GM19468 (cell line): ENCODE results near the gene PPP2R1B.

Experiments used
- ATAC-seq: cut with Tn5 transposase; IDR thresholded peaks from one replicate; pipeline ENCODE4 v1.9.1; 2021; ENCODE audit warnings: mild to moderate bottlenecking, moderate library complexity, moderate number of reproducible peaks; ENCODE audit not compliant: unreplicated experiment; ENCODE audit errors: extremely low read depth

PPP2R1B gene

DNA sequence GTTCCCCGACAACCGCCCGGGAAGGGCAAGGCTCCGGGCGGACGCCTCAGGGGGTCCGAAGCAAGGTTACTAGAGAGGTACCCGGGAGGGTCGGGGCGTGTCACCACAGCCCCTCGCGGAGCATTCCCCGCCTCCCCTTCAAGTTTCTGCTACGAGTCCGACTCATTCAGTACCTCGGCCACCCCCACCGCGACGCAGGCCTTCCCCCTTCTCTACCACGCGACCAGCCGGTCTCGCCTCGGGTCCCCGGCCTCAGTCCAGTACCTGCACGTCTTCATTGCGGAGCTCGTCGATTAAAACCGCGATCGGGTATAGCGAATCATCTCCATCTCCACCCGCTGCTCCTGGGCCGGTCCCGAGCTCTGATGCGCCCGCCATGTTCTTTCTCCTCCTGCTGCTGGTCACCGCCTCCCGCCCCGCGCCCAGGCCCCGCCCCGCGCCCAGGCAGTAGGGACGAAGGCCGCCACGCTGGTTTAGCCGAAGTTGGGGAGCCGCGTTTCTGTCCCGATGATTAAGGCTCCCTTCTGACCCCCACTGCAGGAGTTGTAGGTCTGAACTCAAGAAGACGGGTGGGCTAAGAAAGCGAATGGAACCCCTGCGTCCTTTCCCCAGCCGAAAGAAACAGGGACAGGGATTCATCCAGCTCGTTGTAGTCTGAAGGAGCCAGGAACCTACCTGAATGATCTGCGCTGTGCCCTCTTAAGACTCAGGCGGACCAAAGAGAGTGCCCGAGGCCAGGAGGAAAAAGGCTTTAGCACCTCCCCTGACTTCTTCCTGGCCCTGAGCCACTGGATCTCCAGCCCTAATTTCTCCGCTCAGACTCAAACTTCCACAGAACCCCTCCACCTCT is at the start of gene PPP2R1B:
Gene PPP2R1B, minus strand, starts transcription at position 406 of the 850 bp plus-strand sequence. Its CDS starts 28 bp downstream, at position 378.
- peak; percentile 40 for ATAC-seq

DNA sequence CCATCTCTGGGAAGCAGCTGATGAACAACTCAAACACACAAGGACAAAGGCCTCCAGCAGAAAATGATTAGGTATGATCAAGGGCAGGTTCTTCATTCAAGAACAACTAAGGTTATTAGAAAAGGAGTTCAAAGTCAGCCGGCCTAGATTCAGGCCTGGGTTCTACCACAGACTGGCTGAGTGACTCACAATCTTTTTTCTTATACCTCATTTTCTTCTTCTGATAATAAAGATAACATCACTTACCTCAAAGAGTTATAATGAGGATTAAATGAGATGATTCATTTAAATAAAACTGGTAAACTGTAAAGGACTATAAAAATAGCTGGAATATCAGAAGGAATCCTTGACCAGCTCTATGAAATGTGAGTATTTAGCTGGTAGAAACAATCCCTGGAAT is 49.3 kb upstream of the PPP2R1B start:
- ATAC-seq = no peak

DNA sequence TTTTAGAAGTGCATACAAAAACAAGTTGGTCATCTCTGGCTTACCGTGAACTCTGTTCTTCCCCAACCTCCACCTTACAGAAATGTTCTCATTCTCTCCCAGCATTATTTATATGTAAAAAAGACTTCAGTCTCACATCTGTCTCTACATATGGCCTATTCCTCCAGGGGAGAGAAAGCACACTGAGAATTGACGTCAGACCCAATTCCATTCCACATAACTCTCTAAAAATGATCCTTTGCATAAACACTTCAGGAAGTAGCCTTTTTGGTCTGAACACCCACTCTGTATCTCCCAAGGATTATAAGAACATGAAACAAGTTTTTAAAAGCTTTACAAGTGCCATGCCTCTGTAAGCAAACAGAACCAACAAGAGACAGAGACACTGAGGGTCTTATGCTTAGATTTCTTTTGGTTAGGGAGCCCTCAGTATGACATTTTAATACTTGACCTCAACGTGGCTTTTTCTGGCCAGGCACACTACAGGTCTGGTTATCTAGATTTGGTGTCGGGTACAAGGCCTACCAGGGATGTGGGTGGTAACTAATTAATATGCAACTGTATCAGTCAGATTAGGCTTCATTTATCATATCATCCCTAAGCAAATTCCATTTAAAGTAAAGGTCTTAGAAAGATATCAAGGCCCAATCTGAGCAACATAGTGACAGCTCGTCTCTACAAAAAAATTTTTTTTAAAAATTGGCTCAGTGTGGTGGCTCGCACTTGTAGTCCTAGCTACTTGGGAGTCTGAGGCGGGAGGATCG is 48.5 kb upstream of the PPP2R1B start:
- no peak for ATAC-seq

DNA sequence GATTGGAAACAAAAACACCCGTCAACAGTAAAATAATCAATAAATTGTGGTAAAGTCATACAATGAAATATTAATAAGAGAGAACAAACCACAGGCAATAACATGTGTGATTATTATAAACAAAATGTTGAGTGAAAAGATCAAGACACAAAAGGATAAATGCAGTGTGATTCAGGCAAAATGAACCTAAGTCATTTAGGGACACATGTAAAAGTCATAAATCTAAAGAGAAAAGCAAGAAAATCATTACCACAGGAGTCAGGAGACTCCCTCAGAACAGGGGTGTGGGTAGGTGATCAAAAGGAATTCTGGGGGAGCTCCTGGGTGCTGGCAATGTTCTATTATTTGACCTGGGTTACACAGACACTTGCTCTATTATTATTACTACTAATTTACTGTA is 47.9 kb upstream of the PPP2R1B start:
- ATAC-seq = no peak

DNA sequence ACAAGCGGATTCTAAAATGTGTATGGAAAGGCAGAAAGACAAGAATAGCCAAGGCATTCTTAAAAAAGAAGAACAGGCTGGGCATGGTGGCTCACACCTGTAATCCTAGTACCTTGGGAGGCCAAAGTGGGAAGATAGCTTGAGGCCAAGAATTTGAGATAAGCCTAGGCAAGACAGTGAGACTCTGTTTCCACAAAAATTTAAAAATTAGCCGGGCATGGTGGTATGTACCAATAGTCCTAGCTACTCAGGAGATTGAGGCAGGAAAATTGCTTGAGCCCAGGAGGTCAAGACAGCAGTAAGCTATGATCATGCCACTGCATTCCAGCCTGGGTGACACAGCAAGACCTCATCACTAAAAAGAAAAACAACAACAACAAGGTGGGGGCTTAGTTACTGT is 46.0 kb upstream of the PPP2R1B start:
- no peak for ATAC-seq

DNA sequence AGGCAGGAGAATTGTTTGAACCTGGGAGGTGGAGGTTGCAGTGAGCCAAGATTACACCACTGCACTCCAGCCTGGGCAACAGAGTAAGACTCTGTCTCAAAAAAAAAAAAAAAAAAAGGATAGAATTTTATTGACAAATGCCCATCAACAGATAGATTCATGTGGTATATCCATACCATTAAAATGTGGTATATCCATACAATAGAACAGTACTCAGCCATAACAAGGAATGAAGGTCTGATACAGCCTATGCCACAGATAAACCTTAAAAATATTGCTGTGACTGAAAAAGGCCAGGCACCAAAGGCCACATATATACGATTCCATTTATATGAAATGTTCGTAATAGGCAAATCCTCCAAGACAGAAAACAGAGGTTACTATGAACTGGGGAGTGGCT is 45.3 kb upstream of the PPP2R1B start:
- no peak for ATAC-seq

DNA sequence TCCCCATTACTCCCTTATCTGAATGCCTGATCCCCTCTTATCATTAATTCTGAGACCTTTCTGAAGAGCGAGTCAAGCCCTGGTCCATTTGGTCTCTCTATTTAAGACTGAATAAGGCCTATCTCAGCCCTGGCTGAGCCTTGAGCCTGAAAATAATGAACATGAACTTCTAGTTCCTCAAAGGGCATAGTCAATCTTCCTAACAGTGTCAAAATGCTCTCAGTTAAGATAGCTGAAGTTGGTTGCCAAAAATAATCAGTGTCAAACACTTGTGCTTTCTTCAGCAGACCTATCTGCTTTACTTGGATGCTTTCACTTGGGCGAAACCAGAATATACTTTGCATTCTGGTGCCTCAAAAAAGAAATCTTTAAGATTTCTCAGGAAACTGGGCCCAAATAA is 42.6 kb upstream of the PPP2R1B start:
- no peak for ATAC-seq

DNA sequence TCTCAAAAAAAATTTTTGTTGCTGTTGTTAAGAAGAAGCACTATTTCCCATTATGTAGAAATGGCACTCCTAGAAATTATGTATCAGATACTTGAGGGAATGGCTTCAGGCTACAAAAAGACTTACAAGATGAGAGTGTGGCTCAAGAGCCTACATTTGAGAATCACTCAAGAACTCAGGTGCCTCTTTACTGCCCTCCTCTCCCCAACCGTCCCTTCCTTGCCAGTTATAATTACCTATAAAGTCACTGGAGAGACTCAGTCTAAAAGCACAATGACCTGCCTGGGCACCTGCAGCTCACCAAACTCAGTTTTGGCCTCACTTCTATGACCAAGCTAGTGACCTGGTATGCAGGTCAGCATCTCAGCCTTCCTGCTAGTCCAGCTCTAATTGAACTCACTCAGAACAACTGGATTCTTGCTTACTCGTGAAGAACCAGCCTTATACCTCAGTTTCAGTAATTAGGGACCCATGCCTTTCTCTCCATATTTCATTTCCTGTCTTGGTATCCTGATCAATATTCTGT is 41.9 kb upstream of the PPP2R1B start:
- ATAC-seq = no peak

DNA sequence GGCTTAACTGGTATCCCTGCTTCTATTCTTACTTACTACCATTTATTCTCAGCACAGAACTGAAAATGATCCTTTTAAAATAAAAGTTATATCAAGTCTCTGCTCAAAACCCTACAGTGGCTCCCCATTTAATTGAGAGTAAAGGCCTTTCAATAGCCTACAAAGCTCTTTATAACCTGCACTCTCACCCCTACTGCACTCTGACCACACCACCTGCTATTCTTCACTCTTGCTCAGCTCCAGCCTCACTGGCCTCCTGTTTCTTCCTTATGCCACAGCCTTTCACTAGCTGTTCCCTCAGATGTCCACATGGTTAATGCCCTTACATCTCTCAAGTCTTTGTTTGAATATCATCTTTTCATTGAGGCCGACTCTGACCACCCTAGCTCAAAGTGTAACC is 40.9 kb upstream of the PPP2R1B start:
- ATAC-seq = no peak

DNA sequence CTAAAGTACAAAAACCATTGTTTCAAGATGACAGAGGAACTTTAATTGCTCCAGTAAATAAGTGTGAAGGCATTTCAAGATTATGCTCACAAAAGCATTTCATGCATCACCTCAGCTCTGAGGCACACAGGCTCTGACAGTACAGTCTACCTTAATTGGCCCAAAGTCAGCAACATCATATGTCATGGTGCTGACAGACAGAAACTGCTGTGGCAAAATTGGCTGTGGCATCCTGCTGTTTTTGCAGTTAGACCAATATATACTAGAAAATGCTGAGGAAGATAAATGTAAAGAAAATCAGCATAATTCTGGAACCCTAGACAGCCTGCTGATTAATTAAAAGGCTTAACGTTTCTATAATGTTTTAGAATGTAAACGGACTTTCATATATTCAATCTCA is 34.9 kb upstream of the PPP2R1B start:
- ATAC-seq = no peak

DNA sequence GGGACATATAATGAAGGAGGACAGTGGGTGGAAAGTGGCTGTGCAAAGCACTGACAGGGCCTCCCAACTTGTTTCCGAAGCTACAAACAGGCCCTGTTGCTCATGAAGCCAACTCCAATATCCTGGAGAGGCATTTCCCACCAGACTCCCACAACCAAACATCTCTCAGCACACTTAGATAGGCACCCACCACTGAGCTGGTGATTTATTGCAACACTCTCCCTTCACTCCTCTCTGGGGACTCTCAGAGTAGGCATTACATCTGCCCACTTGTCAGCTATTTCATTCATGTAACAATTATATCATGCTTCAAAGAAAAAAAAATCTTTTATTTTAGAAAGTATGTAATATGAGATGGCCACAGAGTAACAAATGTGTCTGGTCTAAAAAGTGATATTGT is 32.1 kb upstream of the PPP2R1B start:
- ATAC-seq = no peak

DNA sequence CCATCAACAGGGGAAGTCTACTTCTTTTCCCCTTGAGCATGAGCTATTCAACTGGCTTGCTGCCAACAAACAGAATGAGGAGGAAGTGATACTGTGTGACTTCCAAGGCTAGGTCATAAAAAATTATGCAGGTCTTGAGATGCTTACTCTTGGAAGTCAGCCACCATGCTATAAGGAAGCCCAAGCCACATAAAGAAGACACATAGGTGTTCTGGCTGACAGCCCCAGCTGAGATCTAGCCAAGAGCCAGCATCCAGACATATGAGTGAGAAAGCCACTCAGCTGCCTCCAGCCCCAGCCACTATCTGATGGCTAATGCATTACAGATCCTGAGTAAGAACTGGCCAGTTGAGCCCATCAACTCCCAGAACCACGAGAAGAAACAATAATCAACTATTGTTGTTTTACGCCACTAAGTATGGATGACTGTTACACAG is 31.0 kb upstream of the PPP2R1B start:
- peak; percentile 25 for ATAC-seq

DNA sequence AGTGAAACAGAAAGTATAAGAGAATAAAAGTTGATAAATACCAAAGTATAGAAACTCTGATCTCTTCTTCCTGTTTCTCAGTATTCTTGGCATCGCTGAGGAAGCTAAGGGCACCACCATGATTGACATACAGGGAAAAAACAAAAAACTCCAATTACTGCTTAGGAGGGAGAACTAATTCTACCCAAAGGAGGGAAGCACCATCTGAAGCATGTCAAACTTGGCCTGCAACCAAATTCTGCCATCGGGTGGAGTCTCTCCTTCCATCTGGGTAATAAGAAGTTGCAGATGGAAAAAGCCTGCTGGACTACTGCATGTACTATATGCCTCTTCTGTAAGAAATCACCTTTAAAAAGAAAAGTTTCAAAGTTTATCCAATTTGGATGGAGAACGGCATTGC is 30.5 kb upstream of the PPP2R1B start:
- no peak for ATAC-seq

DNA sequence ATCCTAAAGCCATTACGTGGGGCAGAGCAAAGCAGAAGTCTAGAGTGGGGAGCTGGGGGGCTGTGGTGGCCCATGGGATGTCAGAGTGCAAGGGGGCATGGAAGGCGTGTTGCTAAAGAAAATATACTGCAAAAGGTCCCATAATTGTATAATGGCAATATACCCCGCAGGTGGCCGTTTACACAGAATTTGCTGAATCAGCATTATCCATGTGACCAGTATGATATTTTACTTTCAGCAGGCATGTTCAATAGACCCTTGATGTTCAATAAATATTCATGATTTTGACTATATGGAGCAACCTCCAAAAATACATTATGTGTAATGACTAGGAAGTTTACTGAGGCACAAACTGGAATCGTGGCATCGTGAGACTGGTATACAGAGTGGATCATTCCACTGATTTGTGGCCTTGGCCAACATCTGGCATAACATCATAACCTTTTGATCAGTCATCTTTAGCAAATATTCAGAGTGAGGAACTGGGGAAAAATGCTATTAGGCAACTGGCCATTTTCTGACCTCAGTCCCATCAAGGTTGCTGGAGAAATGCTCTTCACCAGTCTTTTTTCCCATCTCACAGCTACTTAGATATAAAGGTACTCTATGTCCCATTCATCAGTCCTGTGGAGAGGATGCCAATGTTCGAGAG is 29.3 kb upstream of the PPP2R1B start:
- no peak for ATAC-seq

DNA sequence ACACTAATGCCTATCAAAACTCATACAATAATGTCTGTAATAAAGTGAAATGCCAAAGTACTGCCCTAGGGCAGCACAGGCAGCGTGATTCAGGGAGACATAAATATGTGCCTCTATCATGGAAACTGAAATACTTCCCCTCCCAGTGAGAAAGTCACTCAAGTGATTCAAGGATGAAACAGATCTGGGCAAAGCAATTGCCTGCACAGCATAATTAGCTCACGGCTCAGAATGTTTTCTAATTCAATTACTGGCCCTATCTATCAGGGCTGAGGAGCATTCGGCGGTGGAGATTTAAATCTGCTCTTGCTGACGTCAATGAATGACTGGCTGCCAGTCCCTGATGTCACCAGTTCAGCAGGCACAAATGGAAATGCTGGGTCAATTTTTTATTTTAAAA is 27.7 kb upstream of the PPP2R1B start:
- ATAC-seq = no peak

DNA sequence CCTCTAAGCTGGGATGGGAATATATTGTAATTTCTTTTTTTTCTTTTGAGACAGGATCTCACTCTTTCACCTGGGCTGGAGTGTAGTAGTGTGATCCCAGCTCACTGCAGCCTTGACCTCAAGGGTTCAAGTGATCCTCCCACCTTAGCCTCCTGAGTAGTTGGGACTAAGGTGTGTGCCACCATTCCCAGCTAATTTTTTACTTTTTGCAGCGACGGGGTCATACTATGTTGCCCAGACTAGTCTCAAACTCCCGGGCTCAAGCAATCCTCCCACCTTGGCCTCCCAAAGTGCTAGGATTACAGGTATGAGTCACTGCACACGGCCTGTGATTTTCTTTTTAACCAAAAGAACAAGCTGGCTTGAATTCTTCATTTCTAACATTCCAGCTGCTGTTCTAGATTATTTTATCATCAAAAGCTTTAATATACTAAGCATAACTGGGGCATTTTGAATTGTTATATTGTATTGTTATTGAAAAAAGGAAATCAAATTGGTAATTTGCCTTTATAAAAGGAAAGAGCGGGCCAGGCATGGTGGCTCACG is 26.8 kb upstream of the PPP2R1B start:
- ATAC-seq = no peak

DNA sequence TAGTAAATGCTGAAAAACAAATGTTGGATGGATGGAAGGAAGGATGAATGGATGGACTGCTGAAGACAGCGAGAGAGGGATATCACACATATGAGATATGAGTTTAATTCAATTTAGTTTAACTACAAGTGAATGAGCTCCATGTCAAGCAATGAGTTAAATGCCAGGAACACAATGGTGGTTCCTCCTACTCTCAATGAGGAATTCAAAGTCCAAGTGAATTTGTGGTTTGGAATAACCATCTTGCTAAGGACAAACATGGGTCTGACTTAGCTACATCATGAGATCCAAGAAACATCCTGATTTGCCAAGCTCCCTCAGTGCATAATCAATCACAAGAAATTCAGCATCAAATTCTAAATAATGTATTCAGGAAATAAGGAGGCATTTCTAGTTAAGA is 26.1 kb upstream of the PPP2R1B start:
- no peak for ATAC-seq

DNA sequence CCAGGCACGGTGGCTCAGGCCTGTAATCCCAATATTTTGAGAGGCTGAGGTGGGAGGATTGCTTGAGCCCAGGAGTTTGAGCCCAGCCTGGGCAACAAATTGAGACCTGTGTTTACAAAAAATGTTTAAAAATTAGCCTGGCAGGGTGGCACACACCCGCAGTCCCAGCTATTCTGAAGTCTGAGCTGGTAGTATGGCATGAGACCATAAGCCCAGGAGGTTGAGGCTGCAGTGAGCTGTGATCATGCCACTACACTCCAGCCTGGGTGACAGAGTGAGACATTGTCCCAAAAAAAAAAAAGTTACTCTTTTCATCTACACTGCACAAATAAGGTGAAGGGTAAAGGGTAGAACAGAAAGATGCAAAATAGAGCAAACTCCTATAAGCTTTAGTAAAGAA is 22.3 kb upstream of the PPP2R1B start:
- no peak for ATAC-seq

DNA sequence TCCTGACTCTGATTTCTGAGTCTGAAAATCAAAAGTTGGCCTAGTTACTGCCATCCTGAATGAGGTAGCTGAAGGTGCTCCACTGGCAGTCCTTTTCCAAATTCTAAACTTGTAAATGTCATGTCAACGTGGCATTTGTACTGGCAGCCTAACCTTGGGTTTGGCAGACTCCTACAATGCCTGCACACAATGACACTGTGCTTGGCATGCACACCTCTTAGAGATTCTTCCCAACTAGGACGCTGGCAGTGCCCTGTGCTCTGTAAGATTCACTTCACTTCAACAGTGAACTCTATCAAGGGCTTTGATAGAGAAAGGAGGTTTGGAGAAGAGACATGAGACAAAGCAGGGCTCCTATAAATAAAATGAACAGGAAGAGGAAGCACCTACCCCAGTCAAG is 21.9 kb upstream of the PPP2R1B start:
- no peak for ATAC-seq

DNA sequence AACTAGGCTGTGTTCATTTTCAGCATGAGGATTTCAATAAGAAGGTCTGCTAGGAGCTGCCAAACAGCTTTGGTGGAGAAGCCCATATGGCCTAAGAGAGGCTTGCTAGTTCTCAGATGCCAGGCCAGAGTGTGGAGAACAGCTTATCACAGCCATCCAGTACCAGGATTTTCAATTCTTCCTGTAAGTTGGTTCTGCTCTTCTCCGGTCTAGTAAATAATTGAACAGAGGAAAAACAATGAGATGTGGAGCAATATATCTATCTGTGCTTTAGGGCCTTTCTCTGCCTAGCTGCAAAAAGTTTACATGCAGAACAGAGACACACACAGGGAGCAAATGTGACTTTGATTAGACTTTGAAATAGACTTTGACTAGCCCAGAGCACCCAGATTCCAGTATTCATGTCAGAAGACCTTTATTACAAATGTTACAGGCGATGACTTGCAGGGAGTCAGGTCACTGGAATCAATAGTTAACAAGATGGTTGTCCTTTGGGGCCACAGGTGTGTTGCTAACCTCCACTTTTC is 19.8 kb upstream of the PPP2R1B start:
- ATAC-seq = no peak
